Measurements from ENCODE around the gene PCGF3.

GRCh38 chr4:666822-667544 lies 38.6 kb upstream of the PCGF3 start:
- TF ChIP-seq CTCF (IDR thresholded peaks at IDR 0.05) (no peak), POLR2A (IDR thresholded peaks at IDR 0.05) (no peak)
